Spleen (tissue), 11 donors: ENCODE data around the gene CRB1. TPM values are rescaled to one million over a fixed set of nuclear protein-coding genes. Genes with fewer than 3 reads are reported as not detected.

Experiments
- DNase-seq: peaks from one replicate; pipeline ENCODE4 v3.0.0-alpha.2; 2020
- H3K27ac ChIP-seq, 8 donors: fragments of 200-600 bp; sonication (generic) in 7 of 8; 1 replicate in 4 of 8; 2 replicates in 4 of 8; pipeline versions ENCODE4 v1.5.0 to v1.8.0; 2016 to 2021; ENCODE audit warnings: inconsistent platforms in 4 of 8, mild to moderate bottlenecking in 4 of 8, moderate library complexity in 1 of 8
- H3K27me3 ChIP-seq, 7 donors: fragments of 200-600 bp; sonication (generic) in 6 of 7; replicated peaks in 1 of 7; 1 replicate in 4 of 7; 2 replicates in 3 of 7; pipeline versions ENCODE4 v1.5.0 to v1.8.0; 2016 to 2021; ENCODE audit warnings: inconsistent platforms in 3 of 7, mild to moderate bottlenecking in 1 of 7
- H3K36me3 ChIP-seq, 6 donors: fragments of 200-600 bp; sonication (generic) in 5 of 6; 1 replicate in 4 of 6; 2 replicates in 2 of 6; pipeline versions ENCODE4 v1.5.0 to v1.8.0; 2016 to 2021; ENCODE audit warnings: inconsistent platforms in 2 of 6
- H3K4me1 ChIP-seq, 6 donors: fragments of 200-600 bp; sonication (generic) in 5 of 6; 1 replicate in 3 of 6; 2 replicates in 3 of 6; pipeline versions ENCODE4 v1.5.0 to v1.8.0; 2016 to 2021; ENCODE audit warnings: inconsistent platforms in 3 of 6
- H3K4me3 ChIP-seq, 8 donors: fragments of 200-600 bp; sonication (generic) in 7 of 8; 1 replicate in 4 of 8; 2 replicates in 4 of 8; pipeline versions ENCODE4 v1.5.0 to v1.8.0; 2016 to 2021; ENCODE audit warnings: inconsistent platforms in 4 of 8, mild to moderate bottlenecking in 4 of 8, moderate library complexity in 2 of 8
- H3K9me3 ChIP-seq, 8 donors: fragments of 200-600 bp; sonication (generic) in 7 of 8; 1 replicate in 4 of 8; 2 replicates in 4 of 8; pipeline versions ENCODE4 v1.5.0 to v1.8.0; 2016 to 2021; ENCODE audit warnings: inconsistent platforms in 4 of 8
- POLR2A ChIP-seq, 3 donors: fragments of 450-650 bp; IDR thresholded peaks; one replicate each; pipeline ENCODE4 v1.5.1; 2017; ENCODE audit warnings: antibody characterized with exemption in 3 of 3, mild to moderate bottlenecking in 1 of 3
- POLR2AphosphoS5 ChIP-seq, 3 donors: sonication (generic); formaldehyde crosslinking; IDR thresholded peaks; one replicate each; pipeline ENCODE4 v1.5.1; 2017; ENCODE audit warnings: antibody characterized with exemption in 3 of 3
- WGBS, 5 donors: extraction: QIAGEN DNeasy Blood & Tissue Kit in 3 of 5; methylation state at CpG; one replicate each; pipeline versions ENCODE4 v1.1.5 to v1.1.7; 2013 to 2018; 5-methylcytosine and 5-hydroxymethylcytosine counted together
- intact Hi-C: fragments of 100-400 bp; cut with DNase I; formaldehyde crosslinking; loops from one replicate; pipeline ENCODE4 v1.15.0; 2023; ENCODE audit warnings: low total_unique reads
- polyA plus RNA-seq, 3 donors: library from polyadenylated mRNA; stranded (reverse); fragments of 200-250 nt; gene quantifications; one replicate each; pipeline ENCODE4 v1.2.1, GENCODE V29; 2013
- total RNA-seq, 7 donors: library from RNA; depleted of rRNA in 3 of 7; stranded (reverse); fragments of >200 nt in 3 of 7; fragmentation: NEBNext Ultra II Directional in 4 of 7; extraction: Animal tissue kit (Norgen Biotek cat#: 25700) in 4 of 7; gene quantifications; one replicate each; pipeline versions ENCODE4 v1.1.0 to v1.2.1, GENCODE V29; 2016 to 2021
- TF ChIP-seq, protein P1 (sequence below), 11 experiments: fragments of 200-600 bp in 7 of 11; fragments of 450-650 bp in 4 of 11; sonication (generic) in 4 of 11; IDR thresholded peaks in 8 of 11; conservative IDR thresholded peaks in 3 of 11; 1 replicate in 7 of 11; 2 replicates in 4 of 11; pipeline versions ENCODE4 v1.4.0 to v1.8.0; 2016 to 2021; ENCODE audit warnings: antibody characterized with exemption in 11 of 11, inconsistent platforms in 4 of 11, mild to moderate bottlenecking in 1 of 11
- donor health status: healthy with polysubstance abuse.
- donor health status: DM: no; HTN: no; CAD: no; lungs with moderate emphysema.
- donor health status: DM: no; HTN: no; CAD: no.
- donor health status: Bipolar disorder and iron deficiency.
- donor health status: healthy.
- donor health status: DM: no; HTN: no; CAD: no.
- donor health status: DM: yes; HTN: yes; CAD: no.

Gene CRB1
- total and polyA plus RNA-seq, 10 donors, result 0.05 to 0.49 (median 0.20) TPM; not detected in 1

- intact Hi-C loops, result no loop called here
- Histone ChIP-seq H3K9me3 (no peaks in the 10 kb centered on the region), H3K4me1 (no peaks in the 10 kb centered on the region), H3K36me3 (no peaks in the 10 kb centered on the region), H3K27me3 (no peaks in the 10 kb centered on the region), H3K4me3 (no peak overlapping the region), H3K27ac (no peak overlapping the region)
- WGBS, 5 donors, result 92 to 99% (median 98%) methylated on average over 3 of the region's 3 CpGs
- no peak for TF ChIP-seq POLR2A (IDR thresholded peaks at IDR 0.05)
- no peak for TF ChIP-seq POLR2AphosphoS5 (IDR thresholded peaks at IDR 0.05)
- TF ChIP-seq, protein P1, sequence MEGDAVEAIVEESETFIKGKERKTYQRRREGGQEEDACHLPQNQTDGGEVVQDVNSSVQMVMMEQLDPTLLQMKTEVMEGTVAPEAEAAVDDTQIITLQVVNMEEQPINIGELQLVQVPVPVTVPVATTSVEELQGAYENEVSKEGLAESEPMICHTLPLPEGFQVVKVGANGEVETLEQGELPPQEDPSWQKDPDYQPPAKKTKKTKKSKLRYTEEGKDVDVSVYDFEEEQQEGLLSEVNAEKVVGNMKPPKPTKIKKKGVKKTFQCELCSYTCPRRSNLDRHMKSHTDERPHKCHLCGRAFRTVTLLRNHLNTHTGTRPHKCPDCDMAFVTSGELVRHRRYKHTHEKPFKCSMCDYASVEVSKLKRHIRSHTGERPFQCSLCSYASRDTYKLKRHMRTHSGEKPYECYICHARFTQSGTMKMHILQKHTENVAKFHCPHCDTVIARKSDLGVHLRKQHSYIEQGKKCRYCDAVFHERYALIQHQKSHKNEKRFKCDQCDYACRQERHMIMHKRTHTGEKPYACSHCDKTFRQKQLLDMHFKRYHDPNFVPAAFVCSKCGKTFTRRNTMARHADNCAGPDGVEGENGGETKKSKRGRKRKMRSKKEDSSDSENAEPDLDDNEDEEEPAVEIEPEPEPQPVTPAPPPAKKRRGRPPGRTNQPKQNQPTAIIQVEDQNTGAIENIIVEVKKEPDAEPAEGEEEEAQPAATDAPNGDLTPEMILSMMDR (IDR thresholded peaks at IDR 0.05 in 8 of 11, conservative IDR thresholded peaks at IDR 0.05 in 3 of 11), result no peak
- DNase-seq, result no peak
Observed at GRCh38 chr1:197437601-197438000, 169.5 kb downstream of the CRB1 start.

DNA sequence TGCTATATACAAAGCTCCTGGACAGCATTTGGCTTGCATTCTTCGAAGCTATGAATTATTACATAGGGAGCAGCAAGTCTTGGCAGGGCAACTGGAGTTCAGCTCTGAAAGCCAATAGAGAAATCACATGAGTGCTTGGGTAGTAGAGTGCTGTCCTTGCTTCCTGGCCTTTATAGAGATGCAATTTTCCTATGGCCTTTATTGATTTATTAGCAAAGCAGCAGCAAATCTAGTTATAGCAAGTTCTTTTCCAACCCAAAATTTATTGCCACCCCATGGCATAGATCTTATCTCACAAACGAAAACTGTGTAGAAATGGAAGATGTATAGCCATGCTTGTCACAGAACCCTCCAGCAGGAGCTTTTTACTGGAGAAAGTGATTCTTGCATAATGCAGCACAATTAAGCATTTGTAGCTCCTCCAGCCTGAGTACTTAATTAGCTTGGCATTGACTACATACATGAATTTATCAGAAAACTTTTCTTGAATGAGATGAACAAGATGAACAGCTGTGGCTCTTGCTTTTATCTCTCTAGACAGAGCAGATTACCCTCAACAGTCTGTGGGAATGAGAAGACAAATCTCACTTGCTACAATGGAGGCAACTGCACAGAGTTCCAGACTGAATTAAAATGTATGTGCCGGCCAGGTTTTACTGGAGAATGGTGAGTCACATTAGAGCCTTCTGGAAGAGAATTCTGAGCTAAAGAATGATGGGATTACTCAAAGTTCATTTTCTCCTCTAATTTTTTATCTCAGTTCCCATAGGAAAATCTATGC, 170.1 kb downstream of the CRB1 start:
- Histone ChIP-seq H3K27ac (no peak overlapping the region), H3K4me1 (no peaks in the 10 kb centered on the region), H3K27me3 (no peaks in the 10 kb centered on the region), H3K4me3 (no peak overlapping the region), H3K9me3 (no peaks in the 10 kb centered on the region), H3K36me3 (no peaks in the 10 kb centered on the region)
- intact Hi-C loops, result no loop called here
- WGBS, 5 donors, result 42 to 57% (median 51%) methylated on average over 3 of the region's 3 CpGs
- DNase-seq, result no peak
- no peak for TF ChIP-seq POLR2AphosphoS5 (IDR thresholded peaks at IDR 0.05)
- TF ChIP-seq, protein P1 (IDR thresholded peaks at IDR 0.05 in 8 of 11, conservative IDR thresholded peaks at IDR 0.05 in 3 of 11), result no peak
- TF ChIP-seq POLR2A (IDR thresholded peaks at IDR 0.05), result no peak

DNA sequence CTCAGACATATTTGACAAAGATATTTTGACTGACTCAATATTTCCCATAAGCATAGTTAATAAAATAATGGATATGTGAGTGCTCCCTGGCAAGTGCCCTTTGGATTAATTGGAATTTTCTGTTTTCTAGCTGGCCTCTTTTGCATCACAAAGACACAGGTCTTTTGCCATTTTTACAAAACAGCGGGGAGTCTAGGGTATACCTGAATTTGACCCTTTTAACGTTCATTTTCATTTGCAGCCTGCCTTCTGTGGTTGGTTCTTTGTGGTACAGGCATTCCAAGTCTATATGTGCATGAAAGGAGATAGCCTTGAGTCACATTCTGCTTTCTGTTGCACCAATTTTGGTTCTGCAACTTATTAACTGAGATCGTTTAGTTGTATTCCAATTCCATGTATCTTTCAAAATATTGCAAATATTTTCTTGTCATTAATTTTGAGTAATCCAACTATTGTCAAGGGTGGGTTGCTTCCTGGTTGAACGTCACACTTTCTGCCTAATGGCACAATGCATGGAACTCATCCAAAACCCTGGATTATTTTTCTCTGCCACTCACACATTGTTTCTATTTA, 171.7 kb downstream of the CRB1 start:
- intact Hi-C loops, result no loop called here
- no peak overlapping the region for H3K4me3 ChIP-seq
- H3K27ac ChIP-seq, result no peak overlapping the region
- H3K9me3 ChIP-seq, result no peaks in the 10 kb centered on the region
- DNase-seq, result no peak
- no peaks in the 10 kb centered on the region for H3K36me3 ChIP-seq
- H3K4me1 ChIP-seq, result no peaks in the 10 kb centered on the region
- no peak for TF ChIP-seq POLR2AphosphoS5 (IDR thresholded peaks at IDR 0.05)
- no peak for TF ChIP-seq POLR2A (IDR thresholded peaks at IDR 0.05)
- TF ChIP-seq, protein P1 (IDR thresholded peaks at IDR 0.05 in 8 of 11, conservative IDR thresholded peaks at IDR 0.05 in 3 of 11), result no peak
- no peaks in the 10 kb centered on the region for H3K27me3 ChIP-seq
- 65 to 76% (median 73%) methylated on average over 4 of the region's 4 CpGs for WGBS, 5 donors

DNA sequence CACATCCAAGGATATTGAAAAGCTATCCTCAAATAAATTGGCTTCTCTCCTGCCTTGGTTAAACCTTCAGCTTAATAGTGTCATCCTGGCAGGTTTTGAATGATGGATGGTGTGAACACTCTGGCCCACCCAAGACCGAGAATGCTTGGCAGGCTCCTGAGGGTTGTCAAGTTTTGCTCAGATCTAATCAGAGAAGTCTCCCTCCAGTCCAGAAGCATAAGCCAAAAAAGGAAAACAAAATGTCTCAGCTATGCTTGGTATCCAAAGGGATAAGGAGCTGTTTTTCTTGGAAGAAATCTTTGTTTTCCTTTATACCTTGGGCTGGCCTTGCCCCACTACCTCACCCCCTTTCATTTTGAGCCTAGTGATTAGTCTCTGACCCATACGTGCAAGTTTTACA, 172.7 kb downstream of the CRB1 start:
- no peaks in the 10 kb centered on the region for H3K36me3 ChIP-seq
- intact Hi-C loops, result no loop called here
- no peaks in the 10 kb centered on the region for H3K9me3 ChIP-seq
- TF ChIP-seq, protein P1 (IDR thresholded peaks at IDR 0.05 in 8 of 11, conservative IDR thresholded peaks at IDR 0.05 in 3 of 11), result no peak
- TF ChIP-seq POLR2AphosphoS5 (IDR thresholded peaks at IDR 0.05) (no peak), POLR2A (IDR thresholded peaks at IDR 0.05) (no peak)
- H3K4me3 ChIP-seq, result no peak overlapping the region
- H3K4me1 ChIP-seq, result no peaks in the 10 kb centered on the region
- WGBS, 5 donors, result 61 to 81% (median 74%) methylated on average over 2 of the region's 2 CpGs
- H3K27ac ChIP-seq, result no peak overlapping the region
- H3K27me3 ChIP-seq, result no peaks in the 10 kb centered on the region
- no peak for DNase-seq
